Astrocyte (in vitro differentiated cells and primary cell): Measurements from ENCODE around the gene RUNX3. TPM values are rescaled to one million over a fixed set of nuclear protein-coding genes. Genes with fewer than 3 reads are reported as not detected.
A peak's percentile ranks its signal among the peaks of the same experiment; 100 is the strongest.

ENCODE experiments used
- DNase-seq: peaks from one replicate; pipeline ENCODE4 v3.0.0-alpha.2; 2010; ENCODE audit warnings: low read depth
- FAIRE-seq: peaks from 2 replicates; lab custom pipeline; 2011; peaks lifted over from hg19 to GRCh38; lab: Jason Lieb, UNC
- H2AFZ ChIP-seq: 2 replicates; pipeline ENCODE4 v1.6.0; 2012; ENCODE audit warnings: low read depth, low read length, inconsistent platforms
- H3K27ac ChIP-seq: 2 replicates; pipeline ENCODE4 v1.5.1; 2011; ENCODE audit warnings: low read depth, low read length, inconsistent platforms
- H3K27me3 ChIP-seq: 2 replicates; pipeline ENCODE4 v1.6.0; 2011; ENCODE audit warnings: low read length, inconsistent platforms; ENCODE audit not compliant: insufficient read depth
- H3K36me3 ChIP-seq: 2 replicates; pipeline ENCODE4 v1.5.1; 2011; ENCODE audit warnings: low read length, inconsistent platforms; ENCODE audit not compliant: insufficient read depth
- H3K4me1 ChIP-seq: 2 replicates; pipeline ENCODE4 v1.5.1; 2011; ENCODE audit warnings: low read length, inconsistent platforms; ENCODE audit not compliant: insufficient read depth
- H3K4me2 ChIP-seq: 2 replicates; pipeline ENCODE4 v1.6.0; 2012; ENCODE audit warnings: low read length, inconsistent platforms
- H3K4me3 ChIP-seq: 2 replicates; pipeline ENCODE4 v1.5.1; 2011; ENCODE audit warnings: low read depth, mild to moderate bottlenecking, low read length, inconsistent platforms; ENCODE audit not compliant: insufficient read depth
- H3K79me2 ChIP-seq: 2 replicates; pipeline ENCODE4 v1.6.0; 2012; ENCODE audit warnings: mild to moderate bottlenecking, low read length, inconsistent platforms; ENCODE audit not compliant: insufficient read depth
- H3K9ac ChIP-seq: 2 replicates; pipeline ENCODE4 v1.6.0; 2012; ENCODE audit warnings: mild to moderate bottlenecking, low read length, inconsistent platforms
- H3K9me3 ChIP-seq: 2 replicates; pipeline ENCODE4 v1.5.1; 2012; ENCODE audit warnings: low read depth, mild to moderate bottlenecking, low read length, inconsistent platforms; ENCODE audit not compliant: insufficient read depth
- H4K20me1 ChIP-seq: 2 replicates; pipeline ENCODE4 v1.6.0; 2012; ENCODE audit warnings: low read length, inconsistent platforms; ENCODE audit not compliant: insufficient read depth
- H3K27ac Mint-ChIP-seq: one replicate; pipeline ENCODE4 v1.8.0; 2021; ENCODE audit warnings: mild to moderate bottlenecking, mixed read lengths; ENCODE audit not compliant: unreplicated experiment
- H3K27me3 Mint-ChIP-seq: one replicate; pipeline ENCODE4 v1.8.0; 2021; ENCODE audit warnings: low read depth, mixed read lengths; ENCODE audit not compliant: unreplicated experiment
- H3K36me3 Mint-ChIP-seq: one replicate; pipeline ENCODE4 v1.8.0; 2021; ENCODE audit warnings: low read depth, mixed read lengths; ENCODE audit not compliant: unreplicated experiment
- H3K4me1 Mint-ChIP-seq: one replicate; pipeline ENCODE4 v1.8.0; 2021; ENCODE audit warnings: low read depth, mixed read lengths; ENCODE audit not compliant: unreplicated experiment
- H3K4me3 Mint-ChIP-seq: one replicate; pipeline ENCODE4 v1.8.0; 2021; ENCODE audit warnings: mild to moderate bottlenecking, moderate library complexity, mixed read lengths; ENCODE audit not compliant: unreplicated experiment
- H3K9me3 Mint-ChIP-seq: one replicate; pipeline ENCODE4 v1.8.0; 2021; ENCODE audit warnings: mild to moderate bottlenecking, mixed read lengths; ENCODE audit not compliant: unreplicated experiment
- EZH2 ChIP-seq: IDR thresholded peaks from 2 replicates; pipeline ENCODE4 v1.6.1; 2012; ENCODE audit warnings: mild to moderate bottlenecking, low read length, inconsistent platforms; ENCODE audit not compliant: insufficient read depth
- total RNA-seq: library from RNA; stranded (reverse); gene quantifications from 2 replicates; pipeline ENCODE4 v1.2.1, GENCODE V29; 2021
- TF ChIP-seq, protein P1 (sequence below): IDR thresholded peaks from 2 replicates; pipeline ENCODE4 v1.5.1; 2011; ENCODE audit warnings: low read depth, mild to moderate bottlenecking, inconsistent platforms, low read length, moderate library complexity; ENCODE audit not compliant: insufficient read depth

The RUNX3 gene
- total RNA-seq, 1 donor from 2014 or later: 2.5 TPM

DNA sequence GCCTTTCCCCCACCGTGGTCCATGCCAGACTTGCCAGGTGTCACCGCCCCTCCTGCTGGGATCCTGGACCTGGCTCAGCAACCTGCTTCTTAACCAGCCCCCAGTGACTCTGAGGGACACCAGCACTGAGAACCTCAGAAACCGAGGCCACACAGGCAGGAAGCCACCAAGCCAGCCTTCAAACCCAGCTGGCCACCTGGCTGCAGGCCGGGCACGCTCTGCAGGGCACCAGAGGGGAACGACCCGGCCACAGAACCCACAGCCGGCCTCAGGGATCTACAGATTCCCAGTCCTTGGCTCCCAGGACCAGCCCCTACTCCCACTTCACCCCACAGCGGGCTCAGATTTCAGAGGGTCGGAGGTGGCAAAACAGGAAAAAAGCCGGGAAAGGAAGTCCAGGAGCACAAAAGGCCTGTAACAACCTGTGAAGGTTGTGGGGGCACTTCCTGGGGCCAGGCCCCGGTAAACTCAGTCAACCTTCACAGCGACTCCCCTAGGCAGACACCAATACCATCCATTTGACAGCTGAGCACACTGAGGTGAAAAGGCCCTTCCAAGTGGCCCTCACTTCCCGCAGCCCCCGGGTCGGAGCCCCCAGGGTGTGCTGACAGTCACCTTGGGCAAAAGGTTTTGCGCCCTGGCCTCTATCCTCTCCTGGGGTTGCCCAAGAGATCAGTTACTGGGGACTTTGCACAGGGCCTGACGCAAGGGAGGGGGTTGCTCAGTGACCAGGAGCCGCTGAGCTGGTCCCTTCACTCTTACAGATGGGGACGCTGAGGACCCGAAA is 14.1 kb downstream of the RUNX3 start:
- no peak overlapping the region for H3K4me3 Mint-ChIP-seq
- H3K27me3 ChIP-seq: peaks cover 6% of the 10 kb centered on the region
- H3K4me3 ChIP-seq: no peak overlapping the region
- H3K4me1 ChIP-seq: peaks cover 16% of the 10 kb centered on the region
- H3K4me2 ChIP-seq: no peak overlapping the region
- peaks cover 25% of the 10 kb centered on the region for H3K27me3 Mint-ChIP-seq
- no peak overlapping the region for H2AFZ ChIP-seq
- DNase-seq (no peak), FAIRE-seq (no peak)
- H3K79me2 ChIP-seq: no peaks in the 10 kb centered on the region
- no peak overlapping the region for H3K9ac ChIP-seq
- no peak overlapping the region for H3K27ac Mint-ChIP-seq
- no peaks in the 10 kb centered on the region for H3K9me3 ChIP-seq
- no peak overlapping the region for H3K27ac ChIP-seq
- H3K36me3 ChIP-seq: no peaks in the 10 kb centered on the region
- H4K20me1 ChIP-seq: no peaks in the 10 kb centered on the region
- H3K36me3 Mint-ChIP-seq: peaks cover 4% of the 10 kb centered on the region
- H3K9me3 Mint-ChIP-seq: no peaks in the 10 kb centered on the region
- H3K4me1 Mint-ChIP-seq: no peaks in the 10 kb centered on the region
- no peak for TF ChIP-seq EZH2
- TF ChIP-seq, protein P1, sequence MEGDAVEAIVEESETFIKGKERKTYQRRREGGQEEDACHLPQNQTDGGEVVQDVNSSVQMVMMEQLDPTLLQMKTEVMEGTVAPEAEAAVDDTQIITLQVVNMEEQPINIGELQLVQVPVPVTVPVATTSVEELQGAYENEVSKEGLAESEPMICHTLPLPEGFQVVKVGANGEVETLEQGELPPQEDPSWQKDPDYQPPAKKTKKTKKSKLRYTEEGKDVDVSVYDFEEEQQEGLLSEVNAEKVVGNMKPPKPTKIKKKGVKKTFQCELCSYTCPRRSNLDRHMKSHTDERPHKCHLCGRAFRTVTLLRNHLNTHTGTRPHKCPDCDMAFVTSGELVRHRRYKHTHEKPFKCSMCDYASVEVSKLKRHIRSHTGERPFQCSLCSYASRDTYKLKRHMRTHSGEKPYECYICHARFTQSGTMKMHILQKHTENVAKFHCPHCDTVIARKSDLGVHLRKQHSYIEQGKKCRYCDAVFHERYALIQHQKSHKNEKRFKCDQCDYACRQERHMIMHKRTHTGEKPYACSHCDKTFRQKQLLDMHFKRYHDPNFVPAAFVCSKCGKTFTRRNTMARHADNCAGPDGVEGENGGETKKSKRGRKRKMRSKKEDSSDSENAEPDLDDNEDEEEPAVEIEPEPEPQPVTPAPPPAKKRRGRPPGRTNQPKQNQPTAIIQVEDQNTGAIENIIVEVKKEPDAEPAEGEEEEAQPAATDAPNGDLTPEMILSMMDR: no peak

DNA sequence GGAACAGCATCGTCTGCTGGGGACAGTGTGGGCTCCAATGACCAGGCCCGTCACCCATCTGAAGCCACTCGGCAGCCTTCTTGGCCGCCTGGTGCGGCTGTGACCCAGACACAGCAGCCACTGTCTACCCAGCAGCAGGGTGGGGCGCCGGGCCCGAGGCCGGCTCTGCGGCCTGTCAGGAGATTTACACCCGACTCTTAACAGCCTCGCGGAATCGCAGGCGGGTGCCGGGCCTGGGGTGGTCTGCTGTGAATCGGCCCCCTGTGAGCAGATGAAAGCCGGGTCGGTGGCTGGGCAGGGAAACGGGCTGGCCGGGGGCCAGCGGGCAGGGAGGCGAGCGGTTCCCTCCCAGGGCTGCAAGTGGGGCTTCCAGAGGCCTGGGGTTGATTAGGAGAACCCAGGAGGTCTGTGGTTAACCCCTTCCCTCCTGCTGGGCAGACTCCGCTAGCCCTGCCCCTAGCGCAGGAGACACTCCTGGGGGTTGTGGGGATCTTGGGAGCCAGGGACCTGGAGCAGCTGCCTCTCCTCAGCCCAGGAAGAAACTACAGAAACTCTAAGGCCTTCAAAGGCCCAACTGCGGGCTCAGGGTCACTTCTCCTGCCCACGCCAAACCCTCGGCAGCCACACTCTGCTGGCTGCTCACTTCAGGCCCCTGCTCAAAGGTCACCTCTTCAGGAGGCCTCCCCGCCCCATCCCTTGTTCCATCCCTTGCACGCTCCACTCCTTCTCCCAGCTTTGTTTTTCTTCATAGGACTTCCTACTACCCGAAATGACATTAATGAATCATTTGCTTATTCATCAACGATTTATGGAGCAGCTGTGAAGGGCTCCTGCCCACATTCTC is 15.6 kb downstream of the RUNX3 start:
- H3K4me2 ChIP-seq: peak overlapping the region; percentile 62
- Mint-ChIP-seq H3K27ac (no peak overlapping the region), H3K4me1 (no peaks in the 10 kb centered on the region), H3K36me3 (peaks cover 5% of the 10 kb centered on the region), H3K9me3 (peaks cover 2% of the 10 kb centered on the region), H3K4me3 (no peak overlapping the region), H3K27me3 (peaks cover 24% of the 10 kb centered on the region)
- FAIRE-seq: peak; percentile 37
- peak; percentile 70 for DNase-seq
- TF ChIP-seq, protein P1: no peak
- peak overlapping the region; percentile 43 for H2AFZ ChIP-seq
- H4K20me1 ChIP-seq: no peaks in the 10 kb centered on the region
- H3K36me3 ChIP-seq: no peaks in the 10 kb centered on the region
- H3K27ac ChIP-seq: peak overlapping the region; percentile 62
- H3K9me3 ChIP-seq: no peaks in the 10 kb centered on the region
- H3K9ac ChIP-seq: peak overlapping the region; percentile 60
- H3K4me1 ChIP-seq: peaks cover 19% of the 10 kb centered on the region
- no peak overlapping the region for H3K4me3 ChIP-seq
- no peaks in the 10 kb centered on the region for H3K79me2 ChIP-seq
- H3K27me3 ChIP-seq: peaks cover 5% of the 10 kb centered on the region
